HG03025 (cell line): ENCODE data around the gene KCNIP4.

Experiments used
- ATAC-seq: cut with Tn5 transposase; IDR thresholded peaks from one replicate; pipeline ENCODE4 v1.9.1; 2021; ENCODE audit warnings: mild to moderate bottlenecking, moderate library complexity; ENCODE audit not compliant: unreplicated experiment, low FRiP score

The KCNIP4 gene

DNA sequence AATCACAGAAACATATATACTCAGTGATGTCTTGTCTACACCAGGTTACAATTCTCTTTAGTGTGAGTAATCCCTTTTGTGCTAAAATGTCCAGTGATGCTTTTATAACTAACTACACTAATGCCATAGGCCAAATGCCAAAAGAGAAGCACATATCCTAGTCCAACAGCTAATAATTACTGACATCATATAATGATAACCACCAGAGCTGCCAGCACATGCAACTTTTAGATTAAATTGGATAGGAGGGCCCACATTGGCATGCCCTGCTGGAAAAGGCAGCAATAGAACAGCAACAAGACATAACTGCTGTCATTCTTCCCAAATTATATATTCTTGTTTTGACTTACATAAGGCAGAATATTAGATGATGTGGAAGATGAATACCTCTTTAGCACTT is 238.8 kb downstream of the KCNIP4 start:
- ATAC-seq = no peak

DNA sequence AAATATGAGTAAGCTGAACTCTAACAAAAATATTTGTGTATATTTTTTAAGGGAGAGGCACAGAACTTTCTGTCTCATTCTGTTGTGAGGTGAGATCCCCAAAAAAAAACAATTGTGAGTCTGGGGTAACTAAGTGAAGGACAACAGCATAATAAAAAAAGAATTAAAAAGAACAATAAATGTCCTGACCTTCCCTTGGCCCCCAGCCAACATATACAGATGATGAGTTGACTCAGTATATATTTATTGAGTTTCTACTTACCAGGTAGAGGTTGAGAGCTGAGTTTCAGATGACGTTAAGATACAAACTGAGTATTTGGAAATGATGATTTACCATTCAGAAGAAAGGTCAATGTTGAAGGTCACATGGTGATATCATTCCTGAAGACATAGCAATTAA is 239.5 kb downstream of the KCNIP4 start:
- ATAC-seq = no peak

DNA sequence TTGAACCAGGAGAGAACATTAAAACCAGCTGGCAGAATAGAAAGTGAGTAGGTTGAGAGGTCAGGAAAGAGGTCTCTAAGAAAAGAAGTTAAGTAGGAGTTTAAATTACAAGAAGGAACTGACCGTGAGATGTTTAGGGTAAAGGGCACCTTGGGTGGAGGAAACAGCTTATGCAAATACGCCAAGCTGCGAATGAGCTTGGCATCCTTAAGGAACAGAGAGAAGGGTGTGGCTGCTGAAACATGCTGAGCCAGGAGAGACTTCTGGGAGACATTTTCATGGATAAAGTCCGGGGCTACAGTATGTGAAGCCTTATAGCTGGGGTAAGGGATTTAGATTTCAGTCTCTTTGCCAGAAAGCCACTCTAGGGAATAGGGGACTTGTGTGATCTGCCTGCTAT is 249.1 kb downstream of the KCNIP4 start:
- no peak for ATAC-seq

DNA sequence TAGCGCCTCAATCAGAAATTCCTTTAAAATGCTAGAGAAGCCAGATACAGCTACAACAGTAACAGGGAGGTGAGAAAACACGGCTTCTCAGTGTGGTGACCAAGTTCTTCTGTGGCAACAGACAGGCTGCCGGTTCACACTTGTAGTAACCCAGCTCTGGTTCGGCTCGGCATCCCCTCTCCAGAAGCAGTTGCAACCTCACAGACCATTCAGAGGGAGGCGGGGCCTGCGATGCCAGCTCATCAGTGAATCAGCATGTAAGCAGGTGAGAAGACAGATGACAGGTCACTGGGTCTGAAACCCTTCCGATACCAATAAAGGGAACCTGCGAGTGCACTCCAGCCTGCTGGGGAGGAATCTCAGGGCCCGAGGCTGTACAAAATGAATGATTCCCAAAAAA is 251.0 kb downstream of the KCNIP4 start:
- ATAC-seq = no peak

DNA sequence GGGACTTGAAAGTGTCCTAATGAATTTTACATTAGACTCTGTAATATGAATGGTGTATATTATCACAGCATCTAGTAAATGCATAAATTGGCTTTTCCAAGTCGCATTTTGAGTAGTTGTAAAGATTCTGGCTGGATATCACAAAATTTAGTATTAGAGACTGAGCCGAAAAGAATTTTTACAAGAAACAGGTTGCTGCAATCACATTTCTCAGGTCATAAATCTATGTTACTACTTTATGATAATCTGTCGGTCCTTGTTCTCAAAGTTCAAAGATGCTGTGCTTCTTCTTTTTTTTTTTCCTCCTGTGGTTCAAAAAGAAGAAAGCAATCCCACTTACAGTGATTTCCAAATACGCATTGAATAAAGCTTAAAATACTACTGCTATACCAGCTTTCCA is 253.4 kb downstream of the KCNIP4 start:
- ATAC-seq = no peak

DNA sequence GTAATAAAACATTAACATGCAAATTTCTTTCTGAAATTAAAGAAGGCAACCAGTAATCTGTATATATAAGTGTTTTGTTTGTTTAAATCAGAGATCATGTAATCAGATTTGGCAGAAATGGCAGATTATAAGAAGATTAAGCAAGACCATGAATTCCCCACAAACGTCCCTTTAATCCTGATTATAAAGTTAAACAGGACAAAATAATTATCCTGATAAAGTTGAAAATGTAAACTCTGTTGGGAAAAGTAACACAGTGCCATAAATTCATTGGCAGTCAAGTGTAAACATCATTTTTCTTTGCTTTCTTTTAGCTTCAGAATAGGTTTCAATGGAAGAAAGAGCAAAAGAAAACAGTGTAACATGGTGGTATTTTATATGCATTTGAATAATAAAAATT is 256.3 kb downstream of the KCNIP4 start:
- no peak for ATAC-seq

DNA sequence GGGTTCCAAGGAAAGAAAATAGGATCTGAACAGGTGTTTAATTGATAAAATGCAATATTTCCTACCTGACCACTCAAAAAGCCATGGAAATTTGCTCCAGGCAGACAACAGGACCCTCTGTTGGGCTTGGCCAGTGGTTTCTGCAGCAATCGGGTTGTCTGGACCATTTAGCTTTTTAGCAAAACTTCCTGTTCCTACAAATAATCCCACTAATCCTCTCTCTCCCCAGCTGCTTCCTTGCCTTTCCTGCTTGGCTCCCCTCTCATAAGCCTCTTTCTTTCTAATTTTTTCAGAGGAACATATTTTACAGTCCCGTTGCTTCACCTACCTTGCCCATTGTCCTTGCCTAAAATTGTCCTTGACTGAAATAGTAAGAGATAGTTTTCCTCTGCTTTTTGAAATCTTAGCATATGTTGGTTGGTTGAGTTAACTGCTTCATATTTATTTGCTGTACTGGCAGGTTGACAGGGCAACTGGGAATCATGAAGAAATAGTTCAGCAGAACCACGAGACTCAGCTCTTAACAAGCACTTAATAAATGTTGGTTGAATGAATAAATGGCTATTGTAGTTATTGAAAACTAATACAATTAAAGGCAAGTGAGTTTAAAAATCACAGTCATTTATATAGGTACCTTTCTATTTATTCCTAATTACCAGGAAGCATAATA is 259.8 kb downstream of the KCNIP4 start:
- no peak for ATAC-seq

DNA sequence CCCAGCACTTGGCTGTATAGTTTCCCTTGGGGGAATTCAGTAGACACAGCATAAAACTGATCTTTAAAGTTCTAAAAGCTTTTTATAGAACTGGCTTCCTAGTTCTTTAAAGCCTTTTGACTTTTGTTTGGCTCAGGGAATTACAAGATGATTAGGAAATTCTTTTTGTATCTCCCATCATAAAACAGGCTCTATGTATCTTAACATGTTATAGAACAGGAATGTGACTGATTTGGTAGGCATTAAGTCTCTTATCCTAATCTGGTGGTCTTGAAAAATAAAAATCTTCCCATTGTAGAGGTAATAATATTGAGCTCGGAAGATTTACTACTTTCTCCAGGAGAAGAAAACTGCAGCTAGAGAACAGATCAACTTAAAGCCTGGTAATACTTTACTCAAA is 262.7 kb downstream of the KCNIP4 start:
- ATAC-seq = no peak

DNA sequence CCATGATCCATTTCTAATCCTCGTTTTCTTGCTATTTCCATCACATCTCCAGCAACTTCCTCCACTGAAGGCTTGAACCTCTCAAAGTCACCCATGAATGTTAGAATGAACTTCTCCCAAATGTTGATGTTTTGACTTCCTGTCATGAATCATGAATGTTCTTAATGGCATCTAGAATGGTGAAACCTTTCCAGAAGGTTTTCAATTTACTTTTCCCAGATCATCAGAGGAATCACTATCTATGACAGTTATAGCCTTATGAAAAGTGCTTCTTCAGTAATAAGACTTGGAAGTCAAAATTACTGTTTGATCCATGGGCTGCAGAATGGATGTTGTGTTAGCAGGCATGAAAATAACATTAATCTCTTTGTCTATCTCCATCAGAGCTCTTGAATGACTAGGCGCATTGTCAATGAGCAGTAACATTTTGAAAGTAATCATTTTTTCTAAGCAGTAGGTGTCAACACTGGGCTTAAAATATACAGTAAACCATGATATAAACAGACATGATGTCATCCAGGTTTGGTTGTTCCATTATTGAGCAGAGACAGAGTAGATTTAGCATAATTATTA is 268.2 kb downstream of the KCNIP4 start:
- no peak for ATAC-seq

DNA sequence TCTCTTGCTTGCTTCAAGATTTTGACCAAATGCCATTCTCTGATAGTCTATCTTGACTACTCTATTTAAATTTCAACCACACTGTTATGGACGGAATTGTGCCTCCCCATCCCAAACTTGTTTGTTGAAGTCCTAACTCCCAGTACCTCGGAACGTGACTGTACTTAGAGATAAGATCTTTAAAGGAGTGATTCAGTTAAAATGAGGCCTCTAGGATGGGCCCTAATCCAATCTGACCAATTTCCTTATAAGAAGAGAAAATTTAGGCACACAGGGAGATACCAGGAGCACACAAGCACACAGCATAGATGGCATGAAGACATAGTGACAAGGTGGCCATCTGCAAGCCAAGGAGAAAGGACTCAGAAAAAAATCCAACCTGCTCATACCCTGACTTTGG is 269.9 kb downstream of the KCNIP4 start:
- ATAC-seq = no peak

DNA sequence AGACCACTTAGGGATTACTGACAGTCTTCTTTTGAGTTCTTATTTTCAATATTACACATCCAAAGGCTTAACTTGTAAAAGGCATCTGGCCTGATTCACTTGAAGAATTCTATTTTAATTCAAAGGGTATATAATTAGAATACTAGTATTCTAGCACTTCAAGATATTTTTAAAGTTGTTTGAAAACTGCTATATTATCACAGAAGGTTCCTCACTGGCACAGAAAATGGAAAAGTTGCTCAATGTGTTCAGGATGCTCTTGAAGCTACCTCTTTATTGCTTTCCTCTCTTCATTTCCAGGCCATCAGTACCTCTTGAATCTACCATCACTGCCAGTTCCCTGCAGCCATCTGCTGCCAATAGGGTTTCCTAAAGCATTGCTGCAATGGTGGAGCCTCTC is 271.4 kb downstream of the KCNIP4 start:
- ATAC-seq = no peak

DNA sequence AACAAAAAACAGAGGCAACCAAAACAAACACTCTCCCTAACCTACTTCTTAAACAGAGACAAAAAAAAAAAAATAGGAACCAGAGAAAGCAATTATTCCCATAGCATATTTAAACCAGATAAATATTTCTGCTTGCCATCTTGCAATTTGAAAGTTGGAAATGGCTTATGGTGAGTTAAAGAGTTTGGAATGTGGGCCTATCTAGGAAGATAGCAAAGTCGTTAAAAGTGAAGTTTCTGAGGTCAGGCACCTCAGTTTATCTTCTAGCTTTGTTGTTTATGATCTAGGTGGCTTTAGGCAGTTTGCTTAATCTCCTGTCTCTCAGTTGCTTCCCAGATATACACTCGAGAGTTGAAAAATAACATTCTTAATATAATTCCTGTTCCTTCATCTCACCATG is 284.2 kb downstream of the KCNIP4 start:
- ATAC-seq = no peak

DNA sequence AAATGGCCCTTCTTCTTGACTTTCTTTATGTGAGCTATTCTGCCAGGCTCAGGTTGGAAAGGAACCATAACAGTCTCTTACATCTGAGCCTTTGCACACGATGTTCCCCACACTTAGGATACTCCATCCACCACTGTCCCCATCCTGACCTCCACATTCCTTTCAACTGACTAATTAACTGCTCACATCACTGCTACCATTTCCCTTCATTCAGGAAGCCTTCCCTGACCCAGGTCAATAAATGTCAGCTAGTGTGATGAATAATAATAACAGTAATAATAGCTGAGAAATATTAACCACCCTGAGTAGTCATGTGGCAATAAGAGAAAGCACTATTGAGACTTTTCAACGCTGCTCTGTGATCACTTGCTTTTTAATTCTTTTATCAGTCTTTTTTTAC is 291.7 kb downstream of the KCNIP4 start:
- no peak for ATAC-seq

DNA sequence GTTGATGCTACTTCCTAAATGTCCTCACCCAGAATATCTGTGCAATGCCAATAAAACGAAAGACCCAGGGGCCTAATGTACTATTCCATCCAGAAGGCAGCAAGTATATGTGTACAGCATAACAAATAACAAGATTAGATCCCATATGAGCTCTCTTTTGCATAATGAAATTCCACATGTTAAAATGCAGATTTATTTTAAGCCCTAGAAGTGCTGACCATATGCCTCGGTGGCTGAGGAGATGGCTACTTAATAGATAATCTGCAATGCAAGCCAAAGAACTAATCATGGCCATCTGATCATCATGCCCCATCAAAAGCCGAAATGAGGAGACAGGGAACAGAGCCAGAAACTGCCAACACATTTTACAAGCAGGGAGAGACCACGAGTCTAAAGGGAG is 293.5 kb downstream of the KCNIP4 start:
- no peak for ATAC-seq

DNA sequence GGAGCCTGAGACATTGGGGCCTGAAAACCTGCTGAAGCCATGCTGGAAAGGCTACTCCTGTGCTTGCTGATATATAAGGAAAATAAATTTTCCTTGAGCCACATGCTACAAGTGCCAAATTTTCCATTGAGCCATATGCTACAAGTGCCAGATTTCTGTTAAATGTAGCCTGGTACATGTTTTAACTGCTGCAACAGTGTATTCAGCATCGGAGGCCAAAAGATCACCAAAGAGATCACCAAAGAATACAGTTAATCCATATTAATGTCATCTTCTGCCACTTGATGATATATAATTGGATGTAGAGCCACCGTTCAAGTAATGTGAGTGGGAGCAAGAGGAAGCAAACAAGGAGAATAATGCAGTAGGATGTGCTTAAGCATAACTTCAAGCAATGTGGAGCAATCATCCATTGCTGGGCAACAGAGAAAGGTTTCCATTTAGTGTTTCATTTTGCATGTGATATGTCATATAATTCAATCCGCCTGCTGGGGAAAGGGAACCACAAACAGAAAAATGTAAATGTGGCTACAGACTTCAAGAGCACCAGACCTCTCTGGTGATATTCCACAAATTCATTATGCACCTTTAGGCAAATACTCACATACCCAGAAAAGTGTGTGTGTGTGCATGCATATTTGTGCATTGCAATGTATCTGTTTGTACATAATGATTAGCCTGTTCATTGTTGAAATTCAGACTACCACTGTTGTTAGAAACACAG is 295.9 kb downstream of the KCNIP4 start:
- no peak for ATAC-seq

DNA sequence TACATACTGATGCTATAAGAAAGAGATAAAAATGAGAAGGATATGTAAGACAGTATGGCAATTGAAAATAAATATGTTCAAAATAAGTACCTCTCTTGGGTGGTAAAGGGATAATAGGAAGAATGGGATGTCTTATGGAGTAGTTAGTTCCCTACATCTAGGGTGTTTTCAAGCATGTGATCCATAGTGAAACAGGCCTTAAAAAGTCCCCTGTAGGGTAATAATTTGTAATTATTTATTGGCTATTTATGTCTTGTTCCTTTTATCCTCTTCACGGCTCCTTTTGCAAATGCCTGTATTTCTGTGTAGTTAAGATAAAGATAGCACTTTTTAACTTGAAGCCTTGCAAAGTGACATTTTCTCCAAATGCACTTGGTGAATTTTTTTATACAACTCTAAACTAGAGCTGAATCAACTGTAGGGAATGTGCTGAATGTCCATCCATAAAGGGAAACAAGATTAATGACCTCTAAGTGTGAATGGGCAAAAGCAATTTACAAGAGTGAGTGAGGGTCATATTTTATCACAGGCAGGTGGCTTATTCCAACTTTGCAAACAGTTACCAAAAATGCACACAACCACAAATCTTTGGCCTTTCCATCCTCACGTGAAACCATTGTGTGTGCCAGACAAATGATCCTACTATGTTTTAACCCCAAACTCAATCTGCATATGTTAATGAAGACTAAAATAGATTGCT is 299.0 kb downstream of the KCNIP4 start:
- no peak for ATAC-seq

DNA sequence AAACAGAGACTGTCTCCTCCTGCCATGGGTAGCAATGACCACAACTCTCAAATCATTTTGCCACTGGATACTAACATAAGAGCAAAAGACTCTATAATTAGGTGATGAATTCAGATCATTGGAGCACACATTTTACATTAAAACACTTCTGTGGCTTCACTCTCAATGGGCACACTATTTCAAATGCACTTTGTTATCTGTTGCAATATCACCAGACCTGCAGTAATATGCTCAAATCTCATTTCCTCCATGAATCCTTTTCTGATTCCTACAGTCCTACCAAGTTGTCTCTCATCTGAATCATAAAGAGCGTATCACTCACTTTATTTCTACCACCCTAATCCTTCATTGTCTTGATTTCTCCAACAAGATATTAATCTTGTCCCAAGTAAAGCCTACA is 302.8 kb downstream of the KCNIP4 start:
- no peak for ATAC-seq

DNA sequence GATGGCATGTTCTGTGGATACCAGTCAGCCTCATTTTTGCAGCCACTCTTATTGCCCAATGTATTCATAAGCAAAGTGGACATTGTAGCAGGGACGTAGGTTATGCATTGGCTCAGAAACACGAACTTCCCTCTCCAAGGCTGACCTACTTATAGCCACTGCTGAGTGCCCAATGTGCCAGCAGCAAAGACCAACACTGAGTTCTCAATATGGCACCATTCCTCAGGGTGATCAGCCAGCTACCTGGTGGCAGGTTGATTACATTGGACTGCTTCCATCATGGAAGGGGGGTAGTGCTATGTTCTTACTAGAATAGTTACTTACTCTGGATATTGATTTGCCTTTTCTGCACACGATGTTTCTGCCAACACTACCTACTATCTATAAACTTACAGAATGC is 306.9 kb downstream of the KCNIP4 start:
- ATAC-seq = no peak

DNA sequence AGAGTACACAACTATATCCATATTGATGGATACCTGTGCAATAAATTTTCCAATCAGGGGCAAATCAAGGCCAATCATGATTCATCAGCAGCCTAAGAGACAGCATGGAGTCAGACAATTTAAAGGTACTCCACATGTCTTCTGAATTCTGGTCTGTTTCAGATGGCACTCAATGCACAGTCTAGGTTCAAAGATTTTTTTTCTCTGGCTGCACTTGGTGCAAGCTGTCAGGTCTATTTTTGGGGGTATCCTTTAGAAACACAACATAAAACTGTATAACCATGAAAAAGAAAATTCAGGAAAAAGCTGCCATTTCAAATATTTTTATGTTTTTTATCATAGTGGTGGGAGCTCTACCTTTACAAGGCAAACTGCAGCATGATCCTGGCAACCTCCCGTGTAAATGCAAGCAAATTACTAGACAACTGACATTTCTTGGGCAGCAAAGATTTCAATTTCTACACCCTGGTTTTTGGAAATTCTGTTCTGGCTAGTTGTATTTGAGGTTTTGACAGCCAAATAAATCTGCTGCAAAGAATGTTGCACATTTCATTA is 310.3 kb downstream of the KCNIP4 start:
- ATAC-seq = no peak

DNA sequence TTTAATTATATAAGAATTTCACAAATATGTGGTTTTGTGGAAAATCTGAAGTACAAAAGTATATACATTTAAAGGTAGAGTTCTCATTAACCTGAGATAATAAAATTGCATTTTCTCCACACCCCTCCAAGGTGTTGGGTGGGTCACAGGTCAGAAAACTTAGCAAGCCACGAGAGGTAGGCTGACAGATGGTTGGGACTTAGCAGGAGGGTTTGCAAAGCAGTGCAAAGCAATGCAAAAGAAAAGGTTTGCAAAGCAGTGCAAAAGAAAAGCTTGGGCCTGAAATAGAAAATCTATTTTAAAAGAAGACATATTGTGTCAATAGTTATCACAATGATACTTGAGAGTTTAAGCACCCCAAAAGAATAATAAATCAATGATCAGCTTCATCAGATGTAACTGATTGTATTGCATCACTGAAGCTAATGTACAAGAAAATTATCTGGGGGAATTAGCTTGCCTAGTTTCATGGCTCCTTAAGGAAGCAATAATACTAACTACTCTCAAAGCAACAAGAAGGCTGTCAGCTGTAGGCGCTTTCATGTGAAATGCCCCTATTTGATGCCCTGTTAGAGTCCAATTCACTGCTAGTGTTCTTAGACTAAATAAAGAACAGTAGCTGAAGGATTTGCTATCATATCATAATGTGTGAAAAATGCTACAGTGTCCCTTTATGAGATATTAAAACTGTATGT is 319.5 kb downstream of the KCNIP4 start:
- no peak for ATAC-seq
